Panc1 (cell line): ENCODE measurements around the gene FLT1. TPM values are rescaled to one million over a fixed set of nuclear protein-coding genes. Genes with fewer than 3 reads are reported as not detected.

Experiments used
- ATAC-seq: fragments of 200-7000 bp; cut with Tn5 transposase; 2 replicates; pipeline ENCODE4 v1.9.1; 2020; ENCODE audit warnings: mild to moderate bottlenecking, moderate library complexity
- BruUV-seq: library from RNA; stranded (reverse); fragments of 400-500 nt; replicated peaks from 2 replicates; lab custom pipeline; 2021; lab: Mats Ljungman, UMichigan
- CTCF ChIA-PET: fragments of 300-600 bp; sonication (Branson Sonifier 250); formaldehyde crosslinking; loops from one replicate; lab custom pipeline; 2022; ENCODE audit warnings: antibody characterized with exemption; lab: Charles Lee
- POLR2A ChIA-PET: fragments of 300-600 bp; sonication (Branson Sonifier 250); formaldehyde crosslinking; loops from one replicate; lab custom pipeline; 2022; ENCODE audit warnings: antibody characterized with exemption; lab: Charles Lee
- DNase-seq: peaks from one replicate; pipeline ENCODE4 v3.0.0-alpha.2; 2010; ENCODE audit warnings: low read depth, low spot score
- H3K27ac ChIP-seq: 2 replicates; pipeline ENCODE4 v1.5.1; 2011; ENCODE audit warnings: mild to moderate bottlenecking, low read length, inconsistent platforms
- H3K27me3 ChIP-seq: fragments of 200-500 bp; sonication (Bioruptor generic); 2 replicates; pipeline ENCODE4 v1.6.0; 2014; ENCODE audit warnings: low read length, inconsistent platforms; ENCODE audit not compliant: control insufficient read depth, insufficient read depth
- H3K36me3 ChIP-seq: fragments of 200-500 bp; sonication (Bioruptor generic); 2 replicates; pipeline ENCODE4 v1.5.1; 2014; ENCODE audit warnings: inconsistent platforms, mild to moderate bottlenecking, low read length, moderate library complexity; ENCODE audit not compliant: control insufficient read depth, insufficient read depth
- H3K4me1 ChIP-seq: 2 replicates; pipeline ENCODE4 v1.5.1; 2011; ENCODE audit warnings: inconsistent platforms, mild to moderate bottlenecking, low read length, moderate library complexity; ENCODE audit not compliant: control insufficient read depth, insufficient read depth
- H3K4me3 ChIP-seq, 2 experiments: 2 replicates each; pipeline ENCODE4 v1.5.1; 2011 to 2012; ENCODE audit warnings: low read depth in 2 of 2, low read length in 2 of 2, mild to moderate bottlenecking in 2 of 2, inconsistent platforms in 1 of 2, moderate library complexity in 1 of 2
- H3K9me3 ChIP-seq: fragments of 200-500 bp; sonication (Bioruptor generic); 2 replicates; pipeline ENCODE4 v1.5.1; 2014; ENCODE audit warnings: low read depth, mild to moderate bottlenecking, inconsistent platforms, low read length, moderate library complexity; ENCODE audit not compliant: control insufficient read depth, insufficient read depth
- POLR2AphosphoS5 ChIP-seq: IDR thresholded peaks from 2 replicates; pipeline ENCODE4 v1.6.1; 2012; ENCODE audit warnings: mild to moderate bottlenecking, low read depth, low read length, moderate library complexity
- REST ChIP-seq, 2 experiments: IDR thresholded peaks; 2 replicates each; pipeline ENCODE4 v1.6.1; 2011 to 2012; ENCODE audit warnings: low read depth in 2 of 2, control low read depth in 1 of 2, low read length in 1 of 2, mild to moderate bottlenecking in 1 of 2, moderate library complexity in 1 of 2; ENCODE audit not compliant: insufficient read depth in 1 of 2
- SIN3A ChIP-seq: IDR thresholded peaks from 2 replicates; pipeline ENCODE4 v1.6.1; 2012; ENCODE audit warnings: low read depth, mild to moderate bottlenecking, low read length, moderate library complexity, borderline replicate concordance; ENCODE audit not compliant: insufficient read depth
- TCF7L2 ChIP-seq: IDR thresholded peaks from 2 replicates; pipeline ENCODE4 v1.6.1; 2011; ENCODE audit warnings: mild to moderate bottlenecking, low read depth, low read length, inconsistent platforms
- in situ Hi-C: cut with HindIII; loops from 2 replicates; pipeline ENCODE4 v1.10.0; 2016; ENCODE audit warnings: low sequenced_read_pairs, low pct_unique_long_range_greater_than_20kb
- intact Hi-C: fragments of 100-400 bp; cut with micrococcal nuclease; formaldehyde crosslinking; loops from one replicate; pipeline ENCODE4 v1.10.0; 2022; ENCODE audit not compliant: unreplicated experiment
- total RNA-seq: library from RNA; stranded (reverse); gene quantifications from one replicate; pipeline ENCODE4 v1.2.1, GENCODE V29; 2021; ENCODE audit not compliant: unreplicated experiment
- TF ChIP-seq, protein P1 (sequence below): fragments of 450-650 bp; IDR thresholded peaks from 2 replicates; pipeline ENCODE4 v1.5.1; 2017; ENCODE audit warnings: mild to moderate bottlenecking

Gene FLT1
- total RNA-seq, 1 experiment from 2014 or later = 0.15 TPM

DNA sequence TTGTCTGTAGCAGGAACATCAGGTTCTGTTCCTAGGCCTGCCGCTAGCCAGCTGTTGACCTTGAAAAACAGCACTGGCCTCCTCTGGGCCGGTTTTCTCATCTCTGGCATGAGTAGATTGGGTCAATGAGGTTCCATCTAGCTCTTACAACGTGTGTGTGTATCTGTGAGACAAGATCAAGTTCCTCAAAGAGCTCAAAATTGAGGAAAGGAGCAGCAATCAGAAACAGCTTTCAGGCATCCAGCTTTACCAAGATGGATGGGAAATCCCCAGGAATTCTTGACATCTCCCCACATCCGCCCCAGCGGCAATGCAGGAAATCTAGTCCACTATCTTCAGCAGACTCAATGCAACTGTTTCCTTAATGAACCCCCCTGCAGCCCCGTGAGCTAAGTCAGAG lies 4.9 kb downstream of the FLT1 start:
- BruUV-seq = no TSS peak
- DNase-seq (no peak), ATAC-seq (no peak)
- peaks cover 16% of the 10 kb centered on the region for H3K27me3 ChIP-seq
- intact Hi-C loops (no loop called here), in situ Hi-C loops (no loop called here)
- CTCF ChIA-PET = no interaction called here
- no peaks in the 10 kb centered on the region for H3K36me3 ChIP-seq
- H3K4me3 ChIP-seq = no peak overlapping the region
- H3K4me1 ChIP-seq = no peaks in the 10 kb centered on the region
- H3K9me3 ChIP-seq = no peaks in the 10 kb centered on the region
- H3K27ac ChIP-seq = no peak overlapping the region
- POLR2A ChIA-PET = no interaction called here
- TF ChIP-seq SIN3A = no peak
- TF ChIP-seq, protein P1, sequence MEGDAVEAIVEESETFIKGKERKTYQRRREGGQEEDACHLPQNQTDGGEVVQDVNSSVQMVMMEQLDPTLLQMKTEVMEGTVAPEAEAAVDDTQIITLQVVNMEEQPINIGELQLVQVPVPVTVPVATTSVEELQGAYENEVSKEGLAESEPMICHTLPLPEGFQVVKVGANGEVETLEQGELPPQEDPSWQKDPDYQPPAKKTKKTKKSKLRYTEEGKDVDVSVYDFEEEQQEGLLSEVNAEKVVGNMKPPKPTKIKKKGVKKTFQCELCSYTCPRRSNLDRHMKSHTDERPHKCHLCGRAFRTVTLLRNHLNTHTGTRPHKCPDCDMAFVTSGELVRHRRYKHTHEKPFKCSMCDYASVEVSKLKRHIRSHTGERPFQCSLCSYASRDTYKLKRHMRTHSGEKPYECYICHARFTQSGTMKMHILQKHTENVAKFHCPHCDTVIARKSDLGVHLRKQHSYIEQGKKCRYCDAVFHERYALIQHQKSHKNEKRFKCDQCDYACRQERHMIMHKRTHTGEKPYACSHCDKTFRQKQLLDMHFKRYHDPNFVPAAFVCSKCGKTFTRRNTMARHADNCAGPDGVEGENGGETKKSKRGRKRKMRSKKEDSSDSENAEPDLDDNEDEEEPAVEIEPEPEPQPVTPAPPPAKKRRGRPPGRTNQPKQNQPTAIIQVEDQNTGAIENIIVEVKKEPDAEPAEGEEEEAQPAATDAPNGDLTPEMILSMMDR = no peak
- TF ChIP-seq POLR2AphosphoS5 = no peak
- no peak for TF ChIP-seq TCF7L2
- TF ChIP-seq REST (IDR thresholded peaks at IDR 0.05; ENCODE audit: insufficient read depth in 1 of 2, low read depth in 2 of 2, low read length in 1 of 2) = no peak

DNA sequence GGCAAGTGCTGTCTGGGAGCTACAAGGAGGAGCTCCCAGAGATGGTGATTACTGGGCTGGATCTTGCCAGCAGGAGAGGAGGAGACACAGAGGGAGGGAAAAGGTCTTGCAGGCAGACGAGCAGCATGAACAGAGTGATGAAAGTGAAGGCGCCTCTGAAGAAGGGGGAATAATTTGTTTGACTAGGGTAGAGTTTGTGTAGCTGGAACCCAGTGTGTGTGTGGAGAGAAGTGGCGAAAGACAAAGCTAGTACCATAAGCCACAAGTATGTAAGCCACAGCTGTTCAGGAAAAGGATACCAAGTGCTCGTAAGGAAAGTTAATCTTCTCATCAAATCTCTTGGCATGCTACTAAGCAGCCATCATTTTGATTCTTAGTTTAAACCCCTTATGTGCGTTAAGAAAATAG lies 5.4 kb downstream of the FLT1 start:
- H3K4me3 ChIP-seq = no peak overlapping the region
- H3K4me1 ChIP-seq = no peaks in the 10 kb centered on the region
- intact Hi-C loops = no loop called here
- BruUV-seq = no TSS peak
- in situ Hi-C loops = no loop called here
- ChIA-PET CTCF (no interaction called here), POLR2A (no interaction called here)
- ATAC-seq = no peak
- DNase-seq = no peak
- TF ChIP-seq TCF7L2 = no peak
- TF ChIP-seq, protein P1 = no peak
- TF ChIP-seq POLR2AphosphoS5 = no peak
- no peak for TF ChIP-seq REST (IDR thresholded peaks at IDR 0.05; ENCODE audit: insufficient read depth in 1 of 2, low read depth in 2 of 2, low read length in 1 of 2)
- no peak for TF ChIP-seq SIN3A
- H3K9me3 ChIP-seq = no peaks in the 10 kb centered on the region
- H3K27ac ChIP-seq = no peak overlapping the region
- peaks cover 16% of the 10 kb centered on the region for H3K27me3 ChIP-seq
- H3K36me3 ChIP-seq = no peaks in the 10 kb centered on the region
